Brain microvascular endothelial cell (primary cell): Measurements from ENCODE around the gene SLC36A3.

Experiments
- DNase-seq: peaks from one replicate; pipeline ENCODE4 v3.0.0-alpha.2; 2020
- H3K27ac ChIP-seq: fragments of 250-450 bp; sonication (Bioruptor Pico); 2 replicates; pipeline ENCODE4 v1.5.1; 2020; ENCODE audit warnings: mild to moderate bottlenecking, moderate library complexity
- H3K27me3 ChIP-seq: fragments of 250-450 bp; sonication (Bioruptor Pico); replicated peaks from 2 replicates; pipeline ENCODE4 v1.5.1; 2020; ENCODE audit warnings: mild to moderate bottlenecking
- H3K36me3 ChIP-seq: fragments of 250-450 bp; sonication (Bioruptor Pico); replicated peaks from 2 replicates; pipeline ENCODE4 v1.5.1; 2020; ENCODE audit warnings: mild to moderate bottlenecking
- H3K4me3 ChIP-seq: 2 replicates; pipeline ENCODE4 v1.5.1; 2011; ENCODE audit warnings: low read depth, mild to moderate bottlenecking, control low read depth, low read length, moderate library complexity
- CTCF ChIP-seq: IDR thresholded peaks from 2 replicates; pipeline ENCODE4 v1.5.1; 2011; ENCODE audit warnings: low read depth, mild to moderate bottlenecking, moderate library complexity, low read length, control low read depth, inconsistent platforms; ENCODE audit errors: missing control alignments
- in situ Hi-C: cut with HindIII; loops from 2 replicates; pipeline ENCODE4 v1.10.0; 2017; ENCODE audit warnings: low sequenced_read_pairs, low pct_ligation_motif_present

The SLC36A3 gene

GRCh38 chr5:151327585-151327984, 24.0 kb upstream of the SLC36A3 start:
- no peak for TF ChIP-seq CTCF
- in situ Hi-C loops = no loop called here

DNA sequence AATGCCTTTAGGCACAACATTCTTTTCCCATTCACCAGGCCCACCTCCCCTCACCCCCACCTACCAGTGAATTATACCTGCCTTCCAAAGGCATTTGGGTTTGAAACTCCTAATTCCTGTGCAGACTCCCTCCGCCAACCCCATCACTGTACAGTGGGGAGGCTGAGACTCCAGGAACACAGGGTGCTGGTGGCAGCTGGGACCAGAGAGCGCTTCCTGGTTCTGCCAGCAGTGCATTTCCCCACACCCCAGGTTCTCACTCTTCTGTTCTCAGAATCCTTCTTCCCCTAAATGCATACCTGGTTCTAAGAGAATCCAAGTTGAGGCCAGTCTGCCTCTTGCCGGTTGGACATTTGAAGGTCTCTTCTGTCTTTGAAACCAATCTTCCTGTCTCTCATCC, 22.7 kb upstream of the SLC36A3 start:
- no peak for TF ChIP-seq CTCF
- no peak for DNase-seq
- in situ Hi-C loops = no loop called here
- H3K36me3 ChIP-seq = no peaks in the 10 kb centered on the region
- H3K4me3 ChIP-seq = no peak overlapping the region
- no peak overlapping the region for H3K27ac ChIP-seq
- H3K27me3 ChIP-seq = no peaks in the 10 kb centered on the region

More at GRCh38 chr5:151327585-151327984, 24.0 kb upstream of the SLC36A3 start:
- DNase-seq = no peak
- no peak overlapping the region for H3K27ac ChIP-seq
- H3K27me3 ChIP-seq = no peaks in the 10 kb centered on the region
- H3K36me3 ChIP-seq = no peaks in the 10 kb centered on the region
- no peak overlapping the region for H3K4me3 ChIP-seq

DNA sequence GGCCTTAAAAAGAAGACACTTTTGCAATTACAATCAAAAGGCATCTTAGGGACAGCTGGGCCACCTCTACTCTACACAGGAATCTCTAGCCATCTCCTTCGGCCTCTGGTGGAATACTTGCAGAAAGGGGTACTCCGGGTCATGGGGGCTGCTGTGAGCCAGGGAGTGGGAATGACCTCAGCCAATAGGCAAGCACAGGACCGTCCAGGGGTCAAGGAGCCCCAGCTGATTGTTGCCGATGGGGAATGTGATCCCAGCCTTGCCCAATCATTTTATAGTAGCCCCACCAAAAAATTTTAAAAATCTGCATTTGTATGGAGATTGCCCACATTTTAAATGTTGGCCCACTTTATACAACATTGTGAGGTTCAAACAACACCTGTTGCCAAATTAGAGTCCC, 16.9 kb upstream of the SLC36A3 start:
- no peak for DNase-seq
- no peak for TF ChIP-seq CTCF
- Histone ChIP-seq H3K27ac (no peak overlapping the region), H3K4me3 (no peak overlapping the region), H3K27me3 (no peaks in the 10 kb centered on the region), H3K36me3 (no peaks in the 10 kb centered on the region)
- in situ Hi-C loops = no loop called here

DNA sequence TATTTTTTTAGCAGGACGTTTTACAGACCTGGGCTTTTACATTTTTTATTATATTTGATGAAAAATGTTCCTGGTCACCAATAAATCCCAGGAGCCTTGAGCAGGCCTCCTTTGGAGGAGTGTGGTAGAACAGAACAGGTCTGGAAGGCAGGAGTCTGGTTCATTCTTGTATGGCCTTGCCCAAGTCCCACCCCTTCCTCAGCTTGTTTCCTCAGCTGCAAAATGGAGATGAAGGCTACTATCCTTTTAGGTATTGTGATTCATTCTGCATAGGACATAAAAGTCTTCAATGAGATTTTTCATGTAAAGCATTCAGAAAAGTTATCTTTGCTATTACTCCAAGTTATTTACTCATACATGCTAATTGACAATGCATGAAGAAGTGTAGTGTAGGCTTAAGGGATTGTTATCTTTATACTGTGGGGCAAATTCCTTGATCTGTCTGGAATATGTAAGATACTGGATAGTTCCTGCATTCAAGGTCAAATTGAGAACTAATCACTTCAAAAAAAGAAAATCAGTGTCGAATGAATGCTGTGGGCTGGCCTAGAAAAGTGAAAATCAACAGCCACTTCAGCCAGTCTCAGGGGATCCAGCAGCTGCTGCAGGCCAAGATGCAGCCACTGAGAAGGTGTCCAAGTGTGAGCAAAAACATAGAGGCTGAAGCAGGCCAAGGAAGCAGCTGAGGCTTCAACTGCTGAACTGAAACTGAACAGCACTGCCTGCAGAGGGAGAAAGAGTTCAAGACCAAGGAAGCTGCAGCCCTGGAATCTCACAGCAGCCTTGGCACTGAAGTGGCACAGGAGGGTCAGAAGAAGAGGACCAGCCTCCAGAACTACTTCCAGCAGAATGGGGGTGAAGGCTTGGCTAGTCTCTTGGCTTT, 15.5 kb upstream of the SLC36A3 start:
- Histone ChIP-seq H3K27me3 (no peaks in the 10 kb centered on the region), H3K36me3 (no peaks in the 10 kb centered on the region), H3K27ac (no peak overlapping the region), H3K4me3 (no peak overlapping the region)
- DNase-seq = peak; percentile 14
- in situ Hi-C loops = no loop called here
- TF ChIP-seq CTCF = peak; percentile 41

GRCh38 chr5:151317871-151318270, 14.3 kb upstream of the SLC36A3 start:
- no peak for TF ChIP-seq CTCF
- Histone ChIP-seq H3K27me3 (no peaks in the 10 kb centered on the region), H3K4me3 (no peak overlapping the region), H3K36me3 (no peaks in the 10 kb centered on the region), H3K27ac (no peak overlapping the region)
- DNase-seq = no peak
- in situ Hi-C loops = no loop called here
